Uterus (tissue), 4 donors: ENCODE measurements around the gene ERP29. TPM values are rescaled to one million over a fixed set of nuclear protein-coding genes. Genes with fewer than 3 reads are reported as not detected.
"Not testable (repeated sequence)": the region's sequence is repeated elsewhere in the genome, so short reads cannot be mapped to it uniquely, and the experiment has no call there.

ENCODE experiments used
- DNase-seq, 2 donors: peaks; one replicate each; pipeline ENCODE4 v3.0.0-alpha.2; 2019 to 2020
- H3K27ac ChIP-seq, 2 donors: fragments of 200-600 bp; sonication (generic); 1 replicate in 1 of 2; 2 replicates in 1 of 2; pipeline ENCODE4 v1.5.1; 2016 to 2018
- H3K27me3 ChIP-seq, 2 donors: fragments of 200-600 bp; sonication (generic); one replicate each; pipeline ENCODE4 v1.5.1; 2018 to 2019; ENCODE audit warnings: control low read depth in 1 of 2
- H3K36me3 ChIP-seq, 2 donors: fragments of 200-600 bp; sonication (generic); one replicate each; pipeline ENCODE4 v1.5.1; 2019; ENCODE audit warnings: control low read depth in 1 of 2
- H3K4me1 ChIP-seq, 2 donors: fragments of 200-600 bp; sonication (generic); one replicate each; pipeline ENCODE4 v1.5.1; 2018 to 2019; ENCODE audit warnings: control low read depth in 1 of 2
- H3K4me3 ChIP-seq, 2 donors: fragments of 200-600 bp; sonication (generic); 1 replicate in 1 of 2; 2 replicates in 1 of 2; pipeline ENCODE4 v1.5.1; 2018 to 2019; ENCODE audit warnings: mild to moderate bottlenecking in 1 of 2
- H3K9me3 ChIP-seq, 2 donors: fragments of 200-600 bp; sonication (generic); one replicate each; pipeline ENCODE4 v1.5.1; 2019; ENCODE audit warnings: control low read depth in 1 of 2
- POLR2A ChIP-seq, 2 donors: fragments of 450-650 bp; IDR thresholded peaks; one replicate each; pipeline ENCODE4 v1.6.1; 2016; ENCODE audit warnings: antibody characterized with exemption in 2 of 2, mild to moderate bottlenecking in 1 of 2, moderate library complexity in 1 of 2
- intact Hi-C: fragments of 100-400 bp; cut with DNase I; formaldehyde crosslinking; loops from one replicate; pipeline ENCODE4 v1.15.1; 2023; ENCODE audit warnings: low total_unique reads
- total RNA-seq, 4 donors: library from RNA; depleted of rRNA in 3 of 4; stranded (reverse); fragments of >200 nt in 3 of 4; gene quantifications; one replicate each; pipeline versions ENCODE4 v1.1.0 to v1.2.4, GENCODE V29; 2014 to 2023
- TF ChIP-seq, protein P1 (sequence below), 4 experiments: fragments of 200-600 bp in 2 of 4; fragments of 450-650 bp in 2 of 4; sonication (generic) in 2 of 4; IDR thresholded peaks; one replicate each; pipeline ENCODE4 v1.5.1; 2016 to 2019; ENCODE audit warnings: antibody characterized with exemption in 4 of 4, mild to moderate bottlenecking in 2 of 4, moderate library complexity in 1 of 4
- donor health status: DM: yes; HTN: yes; CAD: no.

ERP29 gene
- total RNA-seq, 4 donors from 2014 or later, result 37.4 to 46.8 (median 42.1) TPM

DNA sequence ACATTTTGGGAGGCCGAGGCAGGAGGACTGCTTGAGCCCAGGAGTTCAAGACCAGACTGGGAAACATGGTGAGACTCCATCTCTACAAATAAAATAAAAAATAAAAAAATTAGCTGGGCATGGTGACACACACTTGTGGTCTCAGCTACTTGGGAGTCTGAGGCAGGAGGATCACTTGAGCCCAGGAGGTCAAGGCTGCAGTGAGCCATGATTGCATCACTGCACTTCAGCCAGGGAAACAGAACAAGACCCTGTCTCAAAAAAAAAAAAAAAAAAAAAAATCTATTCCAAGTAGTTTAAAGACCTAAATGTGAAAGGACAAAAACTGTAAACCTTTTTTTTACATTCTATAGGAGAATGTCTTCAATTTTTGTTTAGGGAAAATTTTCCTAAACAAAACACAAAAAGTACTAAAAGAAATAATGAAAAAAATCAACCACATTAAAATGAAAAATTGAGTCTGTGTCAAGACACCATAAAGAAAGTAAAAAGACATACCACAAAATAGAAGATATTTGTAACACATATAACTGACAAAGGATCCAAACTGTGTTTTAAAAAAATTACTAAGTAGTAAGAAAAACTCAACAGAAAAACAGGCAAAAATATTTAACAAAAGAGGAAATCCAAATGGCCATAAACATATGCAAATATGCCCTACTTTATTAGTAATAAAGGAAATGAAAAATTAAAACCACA, 17.3 kb upstream of the ERP29 start:
- intact Hi-C loops, result no loop called here
- no peak overlapping the region for H3K4me3 ChIP-seq
- H3K9me3 ChIP-seq, result no peaks in the 10 kb centered on the region
- no peak overlapping the region for H3K27ac ChIP-seq
- TF ChIP-seq, protein P1, sequence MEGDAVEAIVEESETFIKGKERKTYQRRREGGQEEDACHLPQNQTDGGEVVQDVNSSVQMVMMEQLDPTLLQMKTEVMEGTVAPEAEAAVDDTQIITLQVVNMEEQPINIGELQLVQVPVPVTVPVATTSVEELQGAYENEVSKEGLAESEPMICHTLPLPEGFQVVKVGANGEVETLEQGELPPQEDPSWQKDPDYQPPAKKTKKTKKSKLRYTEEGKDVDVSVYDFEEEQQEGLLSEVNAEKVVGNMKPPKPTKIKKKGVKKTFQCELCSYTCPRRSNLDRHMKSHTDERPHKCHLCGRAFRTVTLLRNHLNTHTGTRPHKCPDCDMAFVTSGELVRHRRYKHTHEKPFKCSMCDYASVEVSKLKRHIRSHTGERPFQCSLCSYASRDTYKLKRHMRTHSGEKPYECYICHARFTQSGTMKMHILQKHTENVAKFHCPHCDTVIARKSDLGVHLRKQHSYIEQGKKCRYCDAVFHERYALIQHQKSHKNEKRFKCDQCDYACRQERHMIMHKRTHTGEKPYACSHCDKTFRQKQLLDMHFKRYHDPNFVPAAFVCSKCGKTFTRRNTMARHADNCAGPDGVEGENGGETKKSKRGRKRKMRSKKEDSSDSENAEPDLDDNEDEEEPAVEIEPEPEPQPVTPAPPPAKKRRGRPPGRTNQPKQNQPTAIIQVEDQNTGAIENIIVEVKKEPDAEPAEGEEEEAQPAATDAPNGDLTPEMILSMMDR (IDR thresholded peaks at IDR 0.05), result no peak
- TF ChIP-seq POLR2A (IDR thresholded peaks at IDR 0.05), result no peak
- no peaks in the 10 kb centered on the region for H3K27me3 ChIP-seq
- H3K36me3 ChIP-seq, result no peaks in the 10 kb centered on the region
- DNase-seq, result no peak
- no peaks in the 10 kb centered on the region for H3K4me1 ChIP-seq

- intact Hi-C loops, result no loop called here
- no peak overlapping the region for H3K27ac ChIP-seq
- DNase-seq, result no peak
- no peaks in the 10 kb centered on the region for H3K27me3 ChIP-seq
- no peaks in the 10 kb centered on the region for H3K9me3 ChIP-seq
- no peaks in the 10 kb centered on the region for H3K36me3 ChIP-seq
- no peak overlapping the region for H3K4me3 ChIP-seq
- H3K4me1 ChIP-seq, result no peaks in the 10 kb centered on the region
- TF ChIP-seq, protein P1 (IDR thresholded peaks at IDR 0.05), result no peak
- TF ChIP-seq POLR2A (IDR thresholded peaks at IDR 0.05), result no peak
These were observed 15.9 kb upstream of the ERP29 start for GRCh38 chr12:111997300-111997699.

- H3K36me3 ChIP-seq, result no peaks in the 10 kb centered on the region
- no peaks in the 10 kb centered on the region for H3K4me1 ChIP-seq
- DNase-seq, result no peak
- H3K27me3 ChIP-seq, result no peaks in the 10 kb centered on the region
- TF ChIP-seq, protein P1 (IDR thresholded peaks at IDR 0.05), result no peak
- TF ChIP-seq POLR2A (IDR thresholded peaks at IDR 0.05), result no peak
- H3K27ac ChIP-seq, result no peak overlapping the region
- no peaks in the 10 kb centered on the region for H3K9me3 ChIP-seq
- no peak overlapping the region for H3K4me3 ChIP-seq
- intact Hi-C loops, result no loop called here
These were observed 15.2 kb upstream of the ERP29 start for GRCh38 chr12:111998015-111998414.

- DNase-seq, H3K9me3 ChIP-seq, H3K4me3 ChIP-seq, H3K27me3 ChIP-seq, intact Hi-C loops, H3K4me1 ChIP-seq, H3K27ac ChIP-seq, H3K36me3 ChIP-seq: not testable (repeated sequence)
These were observed 14.1 kb upstream of the ERP29 start for GRCh38 chr12:111999129-111999528.

GRCh38 chr12:112000820-112001219, 12.4 kb upstream of the ERP29 start:
- intact Hi-C loops, result no loop called here
- Histone ChIP-seq H3K4me1 (no peaks in the 10 kb centered on the region), H3K27ac (no peak overlapping the region), H3K36me3 (no peaks in the 10 kb centered on the region), H3K27me3 (no peaks in the 10 kb centered on the region), H3K4me3 (no peak overlapping the region), H3K9me3 (no peaks in the 10 kb centered on the region)
- no peak for DNase-seq
- no peak for TF ChIP-seq POLR2A (IDR thresholded peaks at IDR 0.05)
- TF ChIP-seq, protein P1 (IDR thresholded peaks at IDR 0.05), result no peak

GRCh38 chr12:112001576-112001975, 11.7 kb upstream of the ERP29 start:
- Histone ChIP-seq H3K4me3 (no peak overlapping the region), H3K4me1 (no peaks in the 10 kb centered on the region), H3K9me3 (no peaks in the 10 kb centered on the region), H3K36me3 (no peaks in the 10 kb centered on the region), H3K27ac (no peak overlapping the region), H3K27me3 (no peaks in the 10 kb centered on the region)
- TF ChIP-seq, protein P1 (IDR thresholded peaks at IDR 0.05), result no peak
- no peak for TF ChIP-seq POLR2A (IDR thresholded peaks at IDR 0.05)
- intact Hi-C loops, result no loop called here
- no peak for DNase-seq
